Sigmoid colon (tissue), 7 donors: ENCODE data around the gene PNPLA2. TPM values are rescaled to one million over a fixed set of nuclear protein-coding genes. Genes with fewer than 3 reads are reported as not detected.
A peak's percentile ranks its signal among the peaks of the same experiment; 100 is the strongest.

Source experiments
- DNase-seq: peaks from one replicate; pipeline ENCODE4 v3.0.0-alpha.2; 2019
- H3K27ac ChIP-seq, 4 donors: fragments of 200-600 bp; sonication (generic); one replicate each; pipeline ENCODE4 v1.5.1; 2016 to 2019; ENCODE audit warnings: mild to moderate bottlenecking in 1 of 4
- H3K27me3 ChIP-seq, 3 donors: fragments of 200-600 bp; sonication (generic); one replicate each; pipeline ENCODE4 v1.5.1; 2019; ENCODE audit warnings: mild to moderate bottlenecking in 1 of 3
- H3K36me3 ChIP-seq, 4 donors: fragments of 200-600 bp; sonication (generic); one replicate each; pipeline ENCODE4 v1.5.1; 2016 to 2019
- H3K4me1 ChIP-seq, 4 donors: fragments of 200-600 bp; sonication (generic); one replicate each; pipeline ENCODE4 v1.5.1; 2017 to 2019
- H3K4me3 ChIP-seq, 4 donors: fragments of 200-600 bp; sonication (generic); one replicate each; pipeline ENCODE4 v1.5.1; 2017 to 2019; ENCODE audit warnings: mild to moderate bottlenecking in 2 of 4, moderate library complexity in 1 of 4
- H3K9me3 ChIP-seq, 4 donors: fragments of 200-600 bp in 3 of 4; sonication (generic) in 3 of 4; one replicate each; pipeline versions ENCODE4 v1.5.1 to v1.6.1; 2013 to 2019
- CTCF ChIP-seq, 4 experiments: fragments of 450-650 bp in 3 of 4; fragments of 200-600 bp in 1 of 4; IDR thresholded peaks; one replicate each; pipeline ENCODE4 v1.5.1; 2016 to 2019; ENCODE audit warnings: antibody characterized with exemption in 4 of 4, mild to moderate bottlenecking in 3 of 4, moderate library complexity in 2 of 4
- EP300 ChIP-seq, 4 donors: sonication (generic); formaldehyde crosslinking; IDR thresholded peaks; one replicate each; pipeline ENCODE4 v1.6.1; 2017; ENCODE audit warnings: antibody characterized with exemption in 4 of 4
- POLR2A ChIP-seq, 2 donors: fragments of 450-650 bp; IDR thresholded peaks; one replicate each; pipeline ENCODE4 v1.6.1; 2016; ENCODE audit warnings: antibody characterized with exemption in 2 of 2, mild to moderate bottlenecking in 2 of 2, moderate library complexity in 2 of 2
- POLR2AphosphoS5 ChIP-seq, 4 donors: sonication (generic); formaldehyde crosslinking; IDR thresholded peaks; one replicate each; pipeline ENCODE4 v1.6.1; 2017; ENCODE audit warnings: antibody characterized with exemption in 4 of 4
- WGBS, 2 donors: extraction: QIAGEN DNeasy Blood & Tissue Kit; methylation state at CpG; one replicate each; pipeline ENCODE4 v1.1.7; 2013; 5-methylcytosine and 5-hydroxymethylcytosine counted together
- intact Hi-C: fragments of 100-400 bp; cut with DNase I; formaldehyde crosslinking; loops from one replicate; pipeline ENCODE4 v1.15.1; 2023
- polyA plus RNA-seq, 3 donors: library from polyadenylated mRNA; stranded (reverse); fragments of 200-250 nt; gene quantifications; one replicate each; pipeline ENCODE4 v1.2.3, GENCODE V29; 2013
- total RNA-seq, 4 donors: library from RNA; depleted of rRNA; stranded (reverse); fragments of >200 nt; gene quantifications; one replicate each; pipeline ENCODE4 v1.1.0, GENCODE V29; 2016
- donor health status: healthy with polysubstance abuse.
- donor health status: Bipolar disorder and iron deficiency.
- donor health status: healthy.

The PNPLA2 gene
- total and polyA plus RNA-seq, 7 donors: 26.3 to 137 (median 35.4) TPM

DNA sequence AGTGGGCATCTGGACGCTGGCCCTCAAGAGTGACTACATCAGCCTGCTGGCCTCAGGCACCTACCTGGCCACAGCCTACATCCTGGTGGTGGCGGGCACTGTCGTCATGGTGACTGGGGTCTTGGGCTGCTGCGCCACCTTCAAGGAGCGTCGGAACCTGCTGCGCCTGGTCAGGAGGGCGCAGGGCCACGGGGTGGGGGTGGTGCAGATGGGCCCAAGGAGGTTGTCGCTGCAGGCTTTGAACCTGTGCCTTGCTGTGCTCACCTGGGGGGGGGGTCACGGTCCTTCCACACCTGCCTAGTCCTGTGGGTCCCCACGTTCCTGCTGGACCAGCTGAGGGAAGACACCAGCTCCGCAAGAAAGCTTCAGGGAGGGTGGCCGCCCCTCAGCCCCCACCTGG is 17.6 kb downstream of the PNPLA2 start:
- Histone ChIP-seq H3K36me3 (peaks cover 18 to 52% (median 39%) of the 10 kb centered on the region in 4 donors), H3K27ac (peak overlapping the region; percentile 56 to 89 (median 82)), H3K9me3 (no peaks in the 10 kb centered on the region), H3K4me1 (peaks cover 0 to 83% (median 59%) of the 10 kb centered on the region in 4 donors), H3K27me3 (peaks cover 2 to 12% (median 7%) of the 10 kb centered on the region in 3 donors), H3K4me3 (no peak overlapping the region)
- intact Hi-C loops: no loop called here
- 89 to 93% methylated on average over 14 of the region's 14 CpGs for WGBS, 2 donors
- TF ChIP-seq EP300 (IDR thresholded peaks at IDR 0.05) (no peak), POLR2A (IDR thresholded peaks at IDR 0.05) (no peak), CTCF (IDR thresholded peaks at IDR 0.05) (no peak)
- DNase-seq: no peak

- intact Hi-C loops: no loop called here
- Histone ChIP-seq H3K27ac (peak overlapping the region in 3 of 4 donors; percentile 82 to 89 (median 82)), H3K36me3 (peaks cover 18 to 52% (median 39%) of the 10 kb centered on the region in 4 donors), H3K4me1 (peaks cover 0 to 83% (median 59%) of the 10 kb centered on the region in 4 donors), H3K4me3 (no peak overlapping the region), H3K9me3 (no peaks in the 10 kb centered on the region), H3K27me3 (peaks cover 0 to 8% (median 3%) of the 10 kb centered on the region in 3 donors)
- TF ChIP-seq CTCF (IDR thresholded peaks at IDR 0.05) (no peak), POLR2A (IDR thresholded peaks at IDR 0.05) (no peak), EP300 (IDR thresholded peaks at IDR 0.05) (no peak), POLR2AphosphoS5 (IDR thresholded peaks at IDR 0.05) (no peak)
- 89% methylated on average over 9 of the region's 9 CpGs for WGBS, 2 donors
- DNase-seq: no peak
Observed at GRCh38 chr11:836700-837099, 18.0 kb downstream of the PNPLA2 start.

DNA sequence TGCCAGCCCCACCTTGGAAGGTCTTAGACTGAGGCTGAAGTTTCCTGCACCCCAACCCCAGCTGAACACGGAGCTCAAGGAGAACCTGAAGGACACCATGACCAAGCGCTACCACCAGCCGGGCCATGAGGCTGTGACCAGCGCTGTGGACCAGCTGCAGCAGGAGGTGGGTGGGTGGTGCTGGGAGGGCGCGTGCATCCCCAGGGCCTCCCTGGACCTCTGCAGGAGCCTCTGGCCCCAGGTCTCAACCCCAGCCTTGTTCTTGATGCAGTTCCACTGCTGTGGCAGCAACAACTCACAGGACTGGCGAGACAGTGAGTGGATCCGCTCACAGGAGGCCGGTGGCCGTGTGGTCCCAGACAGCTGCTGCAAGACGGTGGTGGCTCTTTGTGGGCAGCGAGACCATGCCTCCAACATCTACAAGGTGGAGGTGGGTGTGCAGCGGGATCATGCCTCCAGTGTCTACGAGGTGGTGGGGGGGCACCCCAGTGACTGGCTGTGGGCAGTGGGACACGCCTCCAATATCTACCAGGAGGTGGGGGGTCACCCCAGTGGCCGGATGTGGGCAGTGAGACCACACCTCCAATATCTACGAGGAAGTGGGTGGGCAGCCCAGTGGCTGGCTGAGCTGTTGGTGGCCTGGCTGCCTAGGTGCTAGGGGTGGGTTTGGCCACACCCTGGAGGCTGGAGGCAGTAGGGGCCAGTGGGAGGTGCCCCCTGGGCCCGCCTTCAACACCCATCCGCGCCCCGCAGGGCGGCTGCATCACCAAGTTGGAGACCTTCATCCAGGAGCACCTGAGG is 18.7 kb downstream of the PNPLA2 start:
- Histone ChIP-seq H3K9me3 (no peaks in the 10 kb centered on the region), H3K4me1 (peaks cover 0 to 79% (median 57%) of the 10 kb centered on the region in 4 donors), H3K36me3 (peaks cover 18 to 52% (median 39%) of the 10 kb centered on the region in 4 donors), H3K27me3 (peaks cover 0 to 1% (median 0%) of the 10 kb centered on the region in 3 donors), H3K4me3 (no peak overlapping the region), H3K27ac (peak overlapping the region in 3 of 4 donors; percentile 11 to 89 (median 82))
- no peak for DNase-seq
- 82 to 89% methylated on average over 22 of the region's 22 CpGs for WGBS, 2 donors
- intact Hi-C loops: no loop called here
- no peak for TF ChIP-seq EP300 (IDR thresholded peaks at IDR 0.05)
- TF ChIP-seq POLR2AphosphoS5 (IDR thresholded peaks at IDR 0.05): no peak
- no peak for TF ChIP-seq POLR2A (IDR thresholded peaks at IDR 0.05)
- TF ChIP-seq CTCF (IDR thresholded peaks at IDR 0.05): no peak

GRCh38 chr11:837990-838307 is 19.2 kb downstream of the PNPLA2 start:
- intact Hi-C loops: no loop called here
- Histone ChIP-seq H3K36me3 (peaks cover 18 to 52% (median 39%) of the 10 kb centered on the region in 4 donors), H3K4me1 (peaks cover 0 to 78% (median 54%) of the 10 kb centered on the region in 4 donors)

More at GRCh38 chr11:837990-838307, 19.2 kb downstream of the PNPLA2 start:
- Histone ChIP-seq H3K9me3 (no peaks in the 10 kb centered on the region), H3K4me3 (no peak overlapping the region), H3K27ac (peak overlapping the region in 3 of 4 donors; percentile 9 to 26 (median 22)), H3K27me3 (no peaks in the 10 kb centered on the region)
- no peak for TF ChIP-seq POLR2AphosphoS5 (IDR thresholded peaks at IDR 0.05)
- TF ChIP-seq EP300 (IDR thresholded peaks at IDR 0.05): no peak
- TF ChIP-seq CTCF (IDR thresholded peaks at IDR 0.05): no peak
- TF ChIP-seq POLR2A (IDR thresholded peaks at IDR 0.05): no peak
- DNase-seq: no peak
- WGBS, 2 donors: 67 to 77% methylated on average over 8 of the region's 8 CpGs
